ENCODE measurements around the gene UBE2N.
"Not testable (repeated sequence)": the region's sequence is repeated elsewhere in the genome, so short reads cannot be mapped to it uniquely, and the experiment has no call there.

The UBE2N gene

GRCh38 chr12:93442411-93443340, 929 bp upstream of the UBE2N start:
- H3K9ac ChIP-seq (ENCODE audit: low read depth, low read length): peak overlapping the region; percentile 99
- H3K27me3 ChIP-seq (ENCODE audit: control insufficient read depth, insufficient read depth, low read length): no peaks in the 10 kb centered on the region
- peaks cover 30% of the 10 kb centered on the region for H3K4me1 ChIP-seq (ENCODE audit: control insufficient read depth, insufficient read depth, low read length)
- H3K9me3 ChIP-seq (replicated peaks; ENCODE audit: low read length): no peaks in the 10 kb centered on the region
- H3K36me3 ChIP-seq (ENCODE audit: insufficient read depth, low read length): no peaks in the 10 kb centered on the region
- peak overlapping the region; percentile 99 for H3K4me3 ChIP-seq (ENCODE audit: low read length)
- H3K4me2 ChIP-seq (ENCODE audit: low read length): peak overlapping the region; percentile 91

- H3K4me2 ChIP-seq (ENCODE audit: low read length): peak overlapping the region; percentile 91
Measured at GRCh38 chr12:93441081-93441616, 598 bp downstream of the UBE2N start.

DNA sequence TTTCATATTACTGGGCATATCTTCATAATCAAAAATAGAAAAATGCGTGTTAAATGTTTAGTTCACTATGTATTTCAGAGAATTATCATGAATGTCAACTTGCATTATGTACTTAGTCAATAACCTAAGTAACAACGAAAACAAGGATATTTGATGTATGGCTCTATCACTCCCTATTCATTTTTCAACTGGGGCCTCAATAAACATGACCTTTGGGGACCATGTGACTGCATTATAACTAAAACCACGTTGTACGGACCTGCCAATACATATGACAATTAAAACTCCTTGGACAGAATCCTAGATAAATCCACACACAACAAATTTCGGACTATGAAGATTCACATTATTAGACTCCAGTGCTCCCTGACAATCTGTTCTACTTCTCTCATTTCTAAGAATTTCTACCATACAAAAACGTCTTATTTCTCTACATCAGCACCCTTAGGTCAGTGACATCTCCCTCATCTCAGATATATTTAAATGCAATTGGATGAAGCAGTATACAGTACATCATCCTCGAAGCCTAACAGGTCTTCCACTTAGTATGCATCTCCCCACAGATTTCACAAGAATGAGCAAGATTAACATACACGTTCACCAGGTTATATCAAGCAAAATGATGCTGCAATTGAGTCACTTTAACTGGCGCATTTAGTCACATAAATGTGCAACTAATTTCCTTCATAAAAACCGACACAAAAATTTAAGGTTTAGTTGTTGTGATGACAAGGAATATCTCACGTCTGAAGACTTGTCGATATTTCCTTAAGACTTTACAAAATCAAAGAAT, 1.5 kb downstream of the UBE2N start:
- Histone ChIP-seq H3K9me3 (replicated peaks; ENCODE audit: low read length) (no peaks in the 10 kb centered on the region), H3K4me1 (ENCODE audit: control insufficient read depth, insufficient read depth, low read length) (peaks cover 39% of the 10 kb centered on the region), H3K4me2 (ENCODE audit: low read length) (peak overlapping the region; percentile 91), H3K4me3 (ENCODE audit: low read length) (peak overlapping the region; percentile 99), H3K27me3 (ENCODE audit: control insufficient read depth, insufficient read depth, low read length) (no peaks in the 10 kb centered on the region), H3K36me3 (ENCODE audit: insufficient read depth, low read length) (no peaks in the 10 kb centered on the region), H3K9ac (ENCODE audit: low read depth, low read length) (peak overlapping the region; percentile 99)

More at GRCh38 chr12:93441081-93441616, 598 bp downstream of the UBE2N start:
- H3K4me3 ChIP-seq (ENCODE audit: low read length): peak overlapping the region; percentile 99
- peak overlapping the region; percentile 99 for H3K9ac ChIP-seq (ENCODE audit: low read depth, low read length)
- H3K36me3 ChIP-seq (ENCODE audit: insufficient read depth, low read length): no peaks in the 10 kb centered on the region
- H3K27me3 ChIP-seq (ENCODE audit: control insufficient read depth, insufficient read depth, low read length): no peaks in the 10 kb centered on the region
- peaks cover 32% of the 10 kb centered on the region for H3K4me1 ChIP-seq (ENCODE audit: control insufficient read depth, insufficient read depth, low read length)
- H3K9me3 ChIP-seq (replicated peaks; ENCODE audit: low read length): no peaks in the 10 kb centered on the region

GRCh38 chr12:93438266-93439050, 3.3 kb downstream of the UBE2N start:
- Histone ChIP-seq H3K36me3 (ENCODE audit: insufficient read depth, low read length) (no peaks in the 10 kb centered on the region), H3K9ac (ENCODE audit: low read depth, low read length) (peak overlapping the region; percentile 13), H3K4me2 (ENCODE audit: low read length) (no peak overlapping the region), H3K4me3 (ENCODE audit: low read length) (no peak overlapping the region), H3K9me3 (replicated peaks; ENCODE audit: low read length) (no peaks in the 10 kb centered on the region), H3K27me3 (ENCODE audit: control insufficient read depth, insufficient read depth, low read length) (no peaks in the 10 kb centered on the region), H3K4me1 (ENCODE audit: control insufficient read depth, insufficient read depth, low read length) (peaks cover 53% of the 10 kb centered on the region)

GRCh38 chr12:93434256-93434865, 7.4 kb downstream of the UBE2N start:
- Histone ChIP-seq H3K4me2 (ENCODE audit: low read length) (peak overlapping the region; percentile 68), H3K4me3 (ENCODE audit: low read length) (no peak overlapping the region), H3K9me3 (replicated peaks; ENCODE audit: low read length) (no peaks in the 10 kb centered on the region), H3K27me3 (ENCODE audit: control insufficient read depth, insufficient read depth, low read length) (no peaks in the 10 kb centered on the region), H3K9ac (ENCODE audit: low read depth, low read length) (peak overlapping the region; percentile 3), H3K36me3 (ENCODE audit: insufficient read depth, low read length) (no peaks in the 10 kb centered on the region), H3K4me1 (ENCODE audit: control insufficient read depth, insufficient read depth, low read length) (peaks cover 36% of the 10 kb centered on the region)

DNA sequence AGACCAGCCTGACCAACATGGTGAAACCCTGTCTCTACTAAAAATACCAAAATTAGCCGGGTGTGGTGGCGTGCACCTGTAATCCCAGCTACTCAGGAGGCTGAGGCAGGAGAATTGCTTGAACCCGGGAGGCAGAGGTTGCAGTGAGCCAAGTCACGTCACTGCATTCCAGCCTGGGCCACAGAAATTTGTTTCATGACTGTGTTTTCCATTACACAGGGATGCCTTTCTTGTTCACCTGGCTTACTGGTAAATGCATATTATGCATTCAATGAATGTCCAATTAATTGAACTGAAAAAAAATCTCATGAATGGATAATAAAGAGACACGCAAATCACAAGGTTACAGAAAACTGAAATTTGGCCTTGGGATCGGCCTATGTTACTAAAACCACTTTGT, 9.7 kb downstream of the UBE2N start:
- not testable (repeated sequence) for H3K9me3 ChIP-seq (replicated peaks; ENCODE audit: low read length); H3K9ac ChIP-seq (ENCODE audit: low read depth, low read length); H3K4me3 ChIP-seq (ENCODE audit: low read length); H3K27me3 ChIP-seq (ENCODE audit: control insufficient read depth, insufficient read depth, low read length); H3K36me3 ChIP-seq (ENCODE audit: insufficient read depth, low read length); H3K4me2 ChIP-seq (ENCODE audit: low read length)
- H3K4me1 ChIP-seq (ENCODE audit: control insufficient read depth, insufficient read depth, low read length): peaks cover 36% of the 10 kb centered on the region

- no peaks in the 10 kb centered on the region for H3K9me3 ChIP-seq (replicated peaks; ENCODE audit: low read length)
- H3K36me3 ChIP-seq (ENCODE audit: insufficient read depth, low read length): no peaks in the 10 kb centered on the region
- H3K27me3 ChIP-seq (ENCODE audit: control insufficient read depth, insufficient read depth, low read length): no peaks in the 10 kb centered on the region
- no peak overlapping the region for H3K9ac ChIP-seq (ENCODE audit: low read depth, low read length)
- H3K4me1 ChIP-seq (ENCODE audit: control insufficient read depth, insufficient read depth, low read length): peaks cover 33% of the 10 kb centered on the region
- H3K4me2 ChIP-seq (ENCODE audit: low read length): no peak overlapping the region
- no peak overlapping the region for H3K4me3 ChIP-seq (ENCODE audit: low read length)
Measured at GRCh38 chr12:93430280-93430679, 11.5 kb downstream of the UBE2N start.

DNA sequence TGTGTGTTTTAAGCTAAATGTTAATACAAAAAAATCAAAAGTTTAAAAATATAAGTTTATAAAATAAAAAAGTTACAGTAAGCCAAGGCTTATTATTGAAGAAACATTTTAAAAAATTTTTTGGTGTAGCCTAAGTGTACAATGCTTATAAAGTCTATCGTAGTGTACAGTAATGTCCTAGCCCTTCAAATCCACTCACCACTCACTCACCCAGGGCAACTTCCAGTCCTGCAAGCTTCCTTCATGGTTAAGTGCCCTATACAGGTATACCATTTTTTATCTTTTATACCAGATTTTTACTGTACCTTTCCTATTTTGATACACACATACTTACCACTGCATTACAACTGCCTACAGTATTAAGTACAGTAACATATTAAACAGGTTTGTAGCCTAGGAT, 11.9 kb downstream of the UBE2N start:
- H3K4me2 ChIP-seq (ENCODE audit: low read length): no peak overlapping the region
- peaks cover 30% of the 10 kb centered on the region for H3K4me1 ChIP-seq (ENCODE audit: control insufficient read depth, insufficient read depth, low read length)
- H3K36me3 ChIP-seq (ENCODE audit: insufficient read depth, low read length): no peaks in the 10 kb centered on the region
- no peak overlapping the region for H3K9ac ChIP-seq (ENCODE audit: low read depth, low read length)
- H3K27me3 ChIP-seq (ENCODE audit: control insufficient read depth, insufficient read depth, low read length): no peaks in the 10 kb centered on the region
- no peaks in the 10 kb centered on the region for H3K9me3 ChIP-seq (replicated peaks; ENCODE audit: low read length)
- H3K4me3 ChIP-seq (ENCODE audit: low read length): no peak overlapping the region

DNA sequence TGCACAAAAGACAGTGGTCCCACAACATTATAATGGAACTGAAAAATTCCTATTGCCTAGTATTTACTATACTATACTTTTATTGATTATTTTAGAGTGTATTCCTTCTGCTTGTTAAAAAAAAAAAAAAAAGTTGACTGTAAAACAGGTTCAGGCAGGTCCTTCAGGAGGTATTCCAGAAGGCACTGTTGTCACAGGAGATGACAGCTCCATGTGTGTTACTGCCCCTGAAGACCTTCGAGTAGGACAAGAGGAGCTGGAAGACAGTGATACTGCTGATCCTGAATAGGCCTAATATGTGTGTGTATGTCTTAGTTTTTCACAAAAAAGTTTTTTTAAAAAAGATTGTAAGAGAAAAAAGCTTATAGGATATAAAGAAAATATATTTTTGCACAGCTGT, 12.3 kb downstream of the UBE2N start:
- Histone ChIP-seq H3K9ac (ENCODE audit: low read depth, low read length) (no peak overlapping the region), H3K4me3 (ENCODE audit: low read length) (no peak overlapping the region), H3K36me3 (ENCODE audit: insufficient read depth, low read length) (no peaks in the 10 kb centered on the region), H3K4me1 (ENCODE audit: control insufficient read depth, insufficient read depth, low read length) (peaks cover 27% of the 10 kb centered on the region), H3K4me2 (ENCODE audit: low read length) (no peak overlapping the region), H3K9me3 (replicated peaks; ENCODE audit: low read length) (no peaks in the 10 kb centered on the region), H3K27me3 (ENCODE audit: control insufficient read depth, insufficient read depth, low read length) (no peaks in the 10 kb centered on the region)

DNA sequence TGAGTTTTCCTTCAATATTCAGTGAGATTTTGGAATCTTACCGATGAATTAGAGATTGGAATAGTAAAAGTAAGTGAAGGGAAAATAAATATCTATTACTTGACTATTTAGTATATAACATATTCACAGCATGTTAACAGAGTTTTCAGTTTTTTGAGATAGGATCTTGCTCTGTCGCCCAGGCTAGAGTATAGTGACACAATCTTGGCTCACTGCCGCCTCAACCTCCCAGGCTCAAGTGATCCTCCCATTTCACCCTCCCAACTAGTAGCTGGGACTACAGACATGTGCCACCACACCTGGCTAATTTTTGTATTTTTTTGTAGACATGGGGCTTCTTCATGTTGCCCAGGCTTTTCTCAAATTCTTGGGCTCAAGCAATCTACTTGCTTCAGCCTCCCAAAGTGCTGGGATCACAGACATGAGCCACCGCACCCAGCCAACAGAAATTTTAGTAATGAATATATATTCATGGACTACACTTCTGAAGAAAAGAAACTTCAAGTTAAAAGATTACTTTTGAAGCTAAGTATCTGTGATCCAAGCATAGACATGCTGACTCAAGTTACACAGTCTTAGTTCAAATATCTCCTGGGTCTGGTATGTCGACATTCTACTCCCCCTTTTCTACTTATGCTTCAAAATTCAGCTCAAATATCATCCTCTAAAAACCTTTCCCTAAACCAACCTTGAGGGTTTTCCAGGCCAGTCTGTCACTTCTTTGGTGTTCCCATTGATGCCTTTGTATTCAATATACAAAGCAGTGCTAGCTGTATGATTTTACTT, 13.8 kb downstream of the UBE2N start:
- peak overlapping the region; percentile 46 for H3K4me2 ChIP-seq (ENCODE audit: low read length)
- no peaks in the 10 kb centered on the region for H3K9me3 ChIP-seq (replicated peaks; ENCODE audit: low read length)
- peaks cover 19% of the 10 kb centered on the region for H3K4me1 ChIP-seq (ENCODE audit: control insufficient read depth, insufficient read depth, low read length)
- no peak overlapping the region for H3K4me3 ChIP-seq (ENCODE audit: low read length)
- H3K27me3 ChIP-seq (ENCODE audit: control insufficient read depth, insufficient read depth, low read length): no peaks in the 10 kb centered on the region
- no peaks in the 10 kb centered on the region for H3K36me3 ChIP-seq (ENCODE audit: insufficient read depth, low read length)
- no peak overlapping the region for H3K9ac ChIP-seq (ENCODE audit: low read depth, low read length)

All from skeletal muscle satellite cell (primary cell).